Measurements from ENCODE around the gene C12orf42. TPM values are rescaled to one million over a fixed set of nuclear protein-coding genes. Genes with fewer than 3 reads are reported as not detected.
A peak's percentile ranks its signal among the peaks of the same experiment; 100 is the strongest.

The C12orf42 gene
- total RNA-seq, 1 donor from 2014 or later = not detected

DNA sequence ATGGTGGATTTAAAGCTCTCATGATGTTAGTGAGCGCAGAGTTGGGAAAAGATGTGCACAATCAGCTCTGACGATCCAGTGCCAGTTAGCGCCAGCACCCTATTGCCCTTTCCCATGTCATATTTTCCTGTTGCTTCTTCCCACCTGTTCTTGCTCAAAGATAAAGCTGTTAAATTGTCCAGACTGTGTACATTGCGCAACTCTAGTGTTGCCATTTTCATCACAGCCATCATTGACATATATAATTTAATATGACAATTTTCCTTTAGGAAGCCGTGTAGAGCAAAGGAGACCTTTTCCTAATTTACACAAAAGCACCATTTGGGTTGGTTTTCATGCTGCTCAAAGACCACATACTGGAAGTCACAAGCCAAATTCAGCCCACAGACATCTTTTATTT is 5.7 kb upstream of the C12orf42 start:
- ATAC-seq = no peak
- DNase-seq = no peak
- intact Hi-C loops (cut with micrococcal nuclease) = no loop called here

DNA sequence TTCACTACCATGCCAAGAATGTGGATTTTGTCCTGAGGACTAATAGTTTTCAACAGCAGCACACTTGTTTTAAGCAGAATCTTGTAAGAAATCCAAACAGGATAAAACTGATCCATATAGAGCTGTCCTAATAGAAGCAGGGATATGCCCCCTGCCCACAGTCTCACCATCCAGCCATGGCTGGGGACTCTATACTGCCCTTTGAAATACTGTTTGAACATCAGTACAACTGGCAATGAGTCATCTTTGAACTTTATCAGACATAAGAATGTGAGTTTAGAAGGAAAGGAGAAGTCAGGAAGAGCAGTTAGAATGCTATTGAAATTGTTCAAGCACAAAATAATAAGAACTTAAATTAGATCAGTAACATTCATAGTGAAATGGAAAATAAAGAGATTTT is 3.8 kb upstream of the C12orf42 start:
- intact Hi-C loops (cut with micrococcal nuclease) = no loop called here
- no peak for ATAC-seq

DNA sequence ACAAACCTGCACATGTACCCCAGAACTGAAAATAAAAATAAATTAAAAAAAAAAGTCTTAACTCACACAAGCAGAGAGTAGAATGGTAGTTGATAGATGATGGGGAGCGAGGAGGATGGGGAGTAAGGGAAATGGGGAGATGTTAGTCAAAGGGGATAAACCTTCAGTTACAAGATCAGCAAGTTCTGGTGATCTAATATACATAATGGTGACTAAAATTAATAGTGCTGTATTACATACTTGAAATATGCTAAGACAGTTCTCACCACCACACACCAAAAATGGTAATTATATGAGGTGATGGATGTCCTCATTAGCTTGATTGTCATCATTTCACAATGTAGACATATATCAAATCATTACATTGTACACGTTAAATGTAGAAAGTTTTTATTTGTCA is 3.2 kb upstream of the C12orf42 start:
- DNase-seq (no peak), ATAC-seq (no peak)
- intact Hi-C loops (cut with micrococcal nuclease) = no loop called here

More for the DNA sequence above, 3.8 kb upstream of the C12orf42 start:
- DNase-seq = no peak

DNA sequence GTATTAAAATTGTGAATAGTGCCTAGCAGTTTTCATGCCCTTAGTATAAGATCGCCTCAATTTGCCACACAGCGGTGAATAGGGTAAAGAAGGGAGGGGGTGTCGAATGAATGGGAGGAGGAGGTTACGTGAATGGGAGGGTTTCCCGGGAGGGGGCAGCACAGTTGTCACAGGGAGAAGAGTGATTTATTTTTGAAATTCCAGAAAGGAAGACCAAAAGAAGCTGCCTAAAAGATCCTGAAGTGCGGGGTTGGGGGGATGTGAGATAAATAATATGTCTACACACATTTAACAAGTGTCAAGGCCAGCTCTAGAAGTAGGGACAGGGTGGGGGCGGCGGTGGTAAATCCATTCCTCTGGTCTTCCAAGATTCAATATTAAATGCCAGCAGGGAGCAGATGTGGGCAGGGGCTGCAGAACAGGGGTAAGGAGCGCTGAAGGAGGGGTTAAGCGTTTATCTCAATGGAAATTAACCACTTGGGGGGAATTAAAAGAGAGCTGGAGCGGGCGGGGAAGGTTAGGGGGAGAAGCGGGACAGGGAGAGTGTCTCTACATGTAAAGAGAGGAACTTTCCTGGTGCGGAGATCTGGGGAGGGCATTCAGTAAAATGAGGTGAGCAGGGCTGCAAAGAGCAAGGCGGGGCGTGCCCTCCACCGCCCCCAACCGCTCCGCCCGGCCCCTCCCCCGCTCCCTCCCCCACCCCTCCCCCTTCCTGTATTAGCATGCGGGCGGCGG is 867 bp downstream of the C12orf42 start:
- intact Hi-C loops (cut with micrococcal nuclease) = no loop called here
- ATAC-seq (peak; percentile 47), DNase-seq (no peak)

DNA sequence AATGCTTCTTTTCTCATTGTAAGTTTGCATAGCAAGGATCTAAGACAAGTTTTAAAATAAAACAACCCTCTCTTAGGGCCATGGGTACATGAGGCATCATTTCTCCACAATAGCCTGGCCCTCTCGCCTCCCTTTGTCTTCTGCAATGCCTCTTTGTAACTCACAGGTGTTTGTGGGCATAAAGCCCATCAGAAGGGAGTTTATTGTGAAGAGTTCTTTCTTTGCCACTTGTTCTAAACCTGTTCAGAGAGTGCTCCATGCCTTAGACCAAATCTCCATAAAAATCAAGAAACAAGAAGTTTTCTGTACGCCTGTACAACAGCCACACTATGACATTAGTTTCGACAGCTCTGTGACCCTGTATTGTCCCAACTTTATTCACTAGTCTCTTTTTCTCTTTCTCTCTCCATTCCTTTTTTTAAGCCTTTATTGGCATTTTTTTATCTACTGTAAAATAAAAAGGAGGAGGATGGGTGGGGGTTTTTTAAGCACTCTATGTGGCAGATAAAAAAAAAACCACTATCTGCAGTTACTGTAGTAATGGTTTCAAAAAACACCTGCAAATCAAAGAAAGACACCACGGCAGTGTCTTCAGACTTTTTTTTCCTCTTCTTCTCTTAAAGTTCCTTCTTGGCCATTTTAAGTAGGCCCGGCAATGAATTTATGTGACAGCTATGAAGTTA is 1.6 kb downstream of the C12orf42 start:
- intact Hi-C loops (cut with micrococcal nuclease) = no loop called here
- DNase-seq (no peak), ATAC-seq (no peak)

DNA sequence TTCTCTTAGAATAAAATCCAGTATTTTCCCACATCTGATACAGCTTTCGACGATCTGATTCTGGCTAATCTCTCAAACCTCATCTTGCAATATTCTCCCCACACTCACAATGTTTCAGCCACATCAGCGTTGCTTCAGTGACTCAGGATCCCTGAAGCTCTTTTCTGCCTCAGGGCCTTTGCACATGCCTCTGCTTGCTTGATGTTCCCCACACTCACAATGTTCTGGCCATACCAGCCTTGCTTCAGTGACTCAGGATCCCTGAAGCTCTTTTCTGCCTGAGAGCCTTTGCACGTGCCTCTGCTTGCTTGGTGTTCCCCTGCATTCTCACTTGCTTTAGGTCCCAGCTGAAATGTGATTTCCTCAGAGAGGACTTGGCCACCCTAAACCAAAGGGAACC is 2.6 kb downstream of the C12orf42 start:
- ATAC-seq (no peak), DNase-seq (no peak)
- intact Hi-C loops (cut with micrococcal nuclease) = no loop called here

DNA sequence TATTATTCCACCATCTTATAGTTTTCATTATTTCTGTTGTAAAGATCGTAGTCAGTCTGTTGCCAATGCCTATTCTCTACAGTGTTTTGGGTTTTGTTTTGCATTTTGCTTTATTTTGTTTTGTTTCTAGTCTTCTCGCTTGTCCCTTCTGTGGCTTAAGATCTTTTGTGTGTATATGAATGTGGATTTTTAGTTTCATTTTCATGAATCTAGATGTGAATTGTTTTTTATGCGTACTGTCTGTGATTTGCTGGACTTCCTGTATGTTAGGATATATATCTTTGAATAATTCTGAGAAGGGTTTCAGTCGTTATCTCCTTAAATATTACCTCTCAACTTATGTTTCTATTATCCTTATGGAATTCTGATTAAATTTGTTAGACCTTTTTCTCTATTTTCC is 13.4 kb downstream of the C12orf42 start:
- ATAC-seq (no peak), DNase-seq (no peak)

DNA sequence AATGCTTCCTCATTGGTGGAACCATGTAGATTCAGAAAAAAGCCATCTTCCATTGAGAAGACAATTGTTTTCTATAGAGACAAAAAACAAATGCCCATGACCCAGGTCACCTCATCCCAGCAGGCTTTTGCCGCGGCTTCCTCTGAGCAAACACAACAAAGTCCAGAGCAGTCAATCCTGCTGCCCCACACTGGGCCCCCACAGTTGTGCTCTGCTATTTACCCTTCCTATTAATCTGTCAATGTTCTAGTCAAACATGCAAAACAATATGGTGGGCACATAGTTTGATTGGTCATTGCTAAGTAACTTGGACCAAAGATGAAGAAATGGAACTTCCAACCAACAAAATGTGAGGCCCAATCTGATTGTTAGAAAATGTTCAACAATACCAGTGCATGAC is 20.7 kb downstream of the C12orf42 start:
- ATAC-seq (no peak), DNase-seq (no peak)
- intact Hi-C loops (cut with micrococcal nuclease) = no loop called here

More for the DNA sequence above, 13.4 kb downstream of the C12orf42 start:
- intact Hi-C loops (cut with micrococcal nuclease) = no loop called here

DNA sequence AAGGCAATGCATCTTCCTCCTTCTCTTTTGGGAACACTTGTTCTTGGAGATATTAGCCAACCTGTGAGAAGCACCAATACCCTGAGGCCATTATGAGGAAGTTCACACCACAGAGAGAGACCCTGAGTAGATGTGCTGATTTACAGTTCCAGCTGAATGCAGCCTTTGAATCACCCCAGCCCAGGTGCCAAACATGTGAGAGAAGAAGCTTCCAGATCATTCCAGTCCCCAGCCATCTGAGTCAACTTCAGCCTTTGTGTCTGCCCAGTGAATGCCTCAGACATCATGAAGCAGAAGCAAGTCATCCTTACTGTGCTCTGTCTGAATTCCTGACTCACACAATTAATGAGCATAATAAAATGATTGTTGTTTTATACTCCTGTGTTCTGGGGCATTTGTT is 25.1 kb downstream of the C12orf42 start:
- intact Hi-C loops (cut with micrococcal nuclease) = no loop called here
- DNase-seq (no peak), ATAC-seq (no peak)

DNA sequence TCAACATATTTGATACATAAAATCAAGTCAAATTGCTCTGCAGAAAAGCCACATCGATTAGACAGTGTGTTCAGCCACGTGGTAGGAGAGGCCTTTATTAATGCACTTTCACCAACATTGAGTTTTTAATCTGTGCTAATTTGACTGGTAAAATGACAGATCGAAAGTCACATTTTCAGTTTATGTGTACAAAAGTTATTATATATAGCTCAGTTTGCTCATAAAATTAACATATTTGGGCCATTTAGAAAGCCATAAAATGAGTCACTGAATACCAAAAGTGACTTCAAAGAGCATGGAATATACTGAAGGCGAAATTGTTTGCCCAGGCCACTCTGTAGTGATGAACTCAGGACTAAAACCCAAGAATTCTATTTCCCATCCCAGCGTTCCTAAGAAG is 26.0 kb downstream of the C12orf42 start:
- intact Hi-C loops (cut with micrococcal nuclease) = no loop called here
- ATAC-seq (no peak), DNase-seq (no peak)

DNA sequence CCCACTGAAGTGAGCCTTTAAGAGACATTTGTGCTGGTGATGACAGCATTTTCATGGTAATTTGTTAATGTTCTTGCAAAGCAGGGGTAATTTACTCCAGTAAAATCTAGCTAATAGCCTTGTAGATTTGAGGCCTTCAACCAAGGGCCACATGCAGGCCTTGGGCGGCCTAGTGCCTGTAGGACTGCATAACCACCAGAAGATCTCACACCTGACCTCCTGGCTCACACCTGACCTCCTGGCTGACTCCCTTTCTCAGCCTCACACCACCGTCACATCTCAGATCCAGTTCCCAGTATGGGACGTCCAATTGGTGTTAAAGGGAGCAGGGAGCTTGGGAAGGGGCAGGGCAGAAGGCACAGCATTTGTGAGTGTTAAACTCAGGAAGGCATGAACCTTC is 26.9 kb downstream of the C12orf42 start:
- intact Hi-C loops (cut with micrococcal nuclease) = no loop called here
- no peak for ATAC-seq
- DNase-seq = no peak

DNA sequence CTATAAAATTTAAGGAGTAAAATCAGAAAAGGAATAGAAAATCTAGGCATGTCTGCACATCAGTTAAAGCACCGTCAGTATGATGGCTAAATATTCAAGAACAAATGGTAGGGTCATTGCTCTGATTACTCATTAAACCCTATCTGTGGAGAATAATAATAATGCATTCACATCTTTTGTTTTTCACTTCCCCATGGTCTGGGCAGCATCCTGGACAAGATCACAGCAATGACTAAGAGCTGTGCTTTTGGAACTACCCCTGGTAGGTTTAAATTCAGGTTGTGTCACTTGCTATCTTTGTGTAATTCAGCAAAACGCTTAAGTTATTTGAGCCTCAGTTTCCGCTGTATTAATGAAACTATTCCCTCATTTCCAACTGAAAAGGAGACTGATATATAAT is 33.1 kb downstream of the C12orf42 start:
- no peak for ATAC-seq
- DNase-seq = no peak

DNA sequence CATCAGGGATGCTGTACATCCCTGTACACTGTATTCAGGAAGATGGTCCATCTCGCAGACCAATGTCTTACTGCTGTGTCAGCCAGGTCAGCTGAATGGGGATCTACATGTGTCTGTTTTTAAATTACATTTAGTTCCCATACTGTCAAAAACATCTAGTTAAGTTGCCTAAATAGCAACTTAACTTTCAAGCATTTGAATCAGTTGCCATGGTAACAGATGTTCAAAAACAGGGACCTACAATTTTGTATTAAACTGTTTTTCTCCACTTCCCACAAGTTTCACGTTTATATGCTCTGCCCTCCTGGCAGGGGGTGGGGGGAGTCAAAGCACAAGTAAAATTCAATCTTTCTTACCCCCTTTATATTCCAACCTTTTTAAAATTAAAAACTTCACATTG is 38.3 kb downstream of the C12orf42 start:
- ATAC-seq = no peak
- intact Hi-C loops (cut with micrococcal nuclease) = no loop called here
- DNase-seq = no peak

More for the DNA sequence above, 33.1 kb downstream of the C12orf42 start:
- intact Hi-C loops (cut with micrococcal nuclease) = no loop called here

DNA sequence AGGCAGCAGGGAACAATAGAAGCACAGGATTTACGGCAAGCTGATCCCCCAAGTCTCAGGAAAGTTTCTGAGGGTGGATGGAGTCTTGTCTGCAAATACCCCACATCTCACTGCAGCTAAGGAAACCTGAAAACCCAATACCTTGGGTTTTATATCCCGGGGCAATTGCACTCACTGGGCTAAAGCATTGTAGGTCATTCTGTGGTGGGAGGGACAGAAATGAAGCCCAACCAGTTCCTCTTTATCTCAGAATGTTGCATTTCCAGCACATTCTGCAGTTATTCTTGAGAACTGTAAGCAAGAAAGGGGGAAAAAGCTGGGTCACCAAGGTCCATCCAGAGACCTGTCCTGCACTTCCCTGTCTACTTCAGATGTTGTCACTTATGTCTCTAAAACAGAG is 39.8 kb downstream of the C12orf42 start:
- intact Hi-C loops (cut with micrococcal nuclease) = no loop called here

DNA sequence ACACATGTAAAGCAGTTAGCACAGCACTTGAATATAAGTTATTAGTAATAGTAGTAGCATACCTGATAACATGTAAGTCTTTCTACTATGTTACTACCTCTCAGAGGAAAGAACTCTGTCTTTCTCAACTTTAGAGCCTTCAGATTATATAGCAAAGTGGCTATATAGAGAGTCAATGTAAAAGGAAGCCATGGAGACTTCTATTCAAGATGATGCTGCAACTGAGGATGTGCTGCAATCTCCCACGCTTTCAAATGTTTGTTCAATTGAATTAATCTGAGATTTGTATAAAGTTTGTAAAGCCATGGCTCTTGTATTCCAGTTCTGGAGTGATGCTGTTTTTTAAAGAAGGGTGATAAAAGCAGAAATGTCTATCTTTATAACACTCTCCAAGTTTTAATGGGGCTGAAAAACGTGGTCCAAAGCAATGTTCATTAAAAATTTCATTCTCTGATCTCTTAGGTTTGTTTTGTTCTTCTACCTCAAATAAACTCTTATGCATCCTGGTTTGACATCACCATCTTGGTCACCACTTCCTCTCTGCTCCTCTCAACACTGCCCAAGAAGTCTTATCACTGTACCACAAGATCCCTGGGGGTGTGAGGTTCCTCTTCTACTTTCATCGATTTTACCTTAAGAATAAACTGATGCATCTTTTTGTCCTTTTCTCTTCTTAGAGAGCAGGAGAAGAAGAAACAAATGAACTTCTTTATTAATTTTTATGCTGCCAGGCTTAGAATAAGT is 40.6 kb downstream of the C12orf42 start:
- intact Hi-C loops (cut with micrococcal nuclease) = no loop called here
- ATAC-seq (no peak), DNase-seq (no peak)

More for the DNA sequence above, 39.8 kb downstream of the C12orf42 start:
- DNase-seq = no peak
- ATAC-seq = no peak

DNA sequence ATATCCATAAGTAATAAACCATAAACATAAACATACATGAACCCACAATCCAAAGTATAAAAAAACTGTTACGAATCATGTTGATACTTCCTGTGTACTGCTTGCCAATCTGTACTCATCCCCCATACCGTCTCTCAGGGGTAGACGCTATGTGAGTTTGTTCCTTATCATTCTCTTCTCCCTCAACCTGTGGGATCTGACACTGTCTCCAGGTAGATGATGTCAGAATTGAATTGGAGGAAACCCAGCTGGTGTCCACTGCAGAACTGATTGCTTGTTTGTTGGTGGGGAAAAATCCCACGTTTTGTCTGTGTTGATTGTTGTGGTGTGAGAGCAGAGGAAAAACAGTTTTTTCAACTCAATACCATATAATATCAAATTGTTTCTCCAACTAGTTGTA is 50.8 kb downstream of the C12orf42 start:
- no peak for DNase-seq
- ATAC-seq = no peak
- intact Hi-C loops (cut with micrococcal nuclease) = no loop called here

DNA sequence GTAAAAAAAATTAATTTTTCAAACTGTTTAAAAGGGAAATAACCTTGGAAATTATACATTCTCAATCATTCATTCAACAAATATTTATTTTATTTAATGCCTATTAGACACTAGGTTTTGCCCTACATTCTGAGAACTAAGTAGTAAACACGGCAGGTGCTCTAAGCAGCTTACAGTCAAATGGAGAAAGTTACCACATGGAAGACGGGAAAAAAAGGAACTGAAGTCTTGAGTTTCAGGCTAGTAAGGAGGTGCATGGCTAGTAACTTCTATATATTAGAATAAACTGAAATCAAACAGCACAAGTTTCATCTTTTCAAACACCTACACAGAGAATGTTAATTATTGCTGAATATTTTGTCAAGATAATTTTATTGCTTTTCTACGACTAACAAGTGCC is 52.9 kb downstream of the C12orf42 start:
- ATAC-seq = no peak
- intact Hi-C loops (cut with micrococcal nuclease) = no loop called here
- DNase-seq = no peak

DNA sequence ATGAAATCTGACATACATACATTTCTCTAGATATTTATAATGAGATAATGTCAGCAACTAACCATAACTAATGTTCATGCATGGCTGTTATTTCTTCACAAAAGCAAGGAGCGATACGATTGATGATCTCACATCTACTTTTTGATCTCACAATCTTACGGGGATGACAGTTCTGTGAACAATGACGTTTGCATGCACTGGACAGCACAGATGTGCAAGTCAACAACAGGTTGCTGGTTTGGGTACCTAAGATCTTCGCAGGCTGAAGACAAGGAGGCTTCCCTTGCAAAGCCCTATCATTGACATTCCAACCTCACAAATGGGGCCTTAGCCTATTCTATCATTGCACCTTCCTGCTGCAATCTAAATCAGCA is 53.6 kb downstream of the C12orf42 start:
- intact Hi-C loops (cut with micrococcal nuclease) = no loop called here
- DNase-seq (no peak), ATAC-seq (no peak)

DNA sequence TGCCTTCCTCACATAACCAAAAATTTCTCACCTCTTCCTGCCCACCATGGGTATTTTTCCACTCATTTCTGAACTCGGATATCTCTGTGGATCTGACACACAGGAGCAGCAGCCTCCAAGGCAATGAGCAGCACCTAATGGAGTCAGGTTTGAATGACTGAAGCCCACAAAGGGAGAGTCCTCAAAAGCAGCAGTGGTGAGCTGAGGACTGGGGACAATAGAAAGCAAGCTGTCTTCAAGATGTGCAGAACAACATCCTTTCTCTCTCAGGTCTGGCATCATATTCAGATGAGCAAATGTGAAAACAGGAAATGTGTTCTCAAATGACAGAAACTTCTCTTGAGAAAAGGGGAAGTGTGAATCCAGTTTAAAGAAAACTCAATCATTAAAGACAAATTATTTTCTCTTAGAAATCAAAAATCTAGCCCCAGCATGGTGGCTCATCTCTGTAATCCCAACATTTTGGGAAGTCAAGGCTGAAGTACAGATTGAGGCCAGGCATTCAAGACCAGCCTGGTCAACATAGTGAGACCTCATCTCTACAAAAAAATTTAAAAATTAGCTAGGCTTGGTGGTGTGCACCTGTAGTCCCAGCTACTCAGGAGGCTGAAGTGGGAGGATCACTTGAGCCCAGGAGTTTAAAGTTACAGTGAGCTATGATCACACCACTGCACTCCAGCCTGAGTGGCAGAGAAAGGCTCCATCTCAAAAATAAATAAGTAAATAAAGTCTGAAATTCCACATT is 54.2 kb downstream of the C12orf42 start:
- ATAC-seq (no peak), DNase-seq (no peak)
- intact Hi-C loops (cut with micrococcal nuclease) = no loop called here

Data from left ventricle myocardium superior (tissue), 1 donor.